GM12878 (cell line): ENCODE measurements around the gene TASL.

Experiments used
- CHD2 ChIP-seq: IDR thresholded peaks from 2 replicates; pipeline ENCODE4 v1.6.1; 2011; ENCODE audit warnings: low read depth, low read length, improper control_type of control experiment, borderline replicate concordance
- CTCF ChIP-seq, 3 experiments: IDR thresholded peaks in 2 of 3; conservative IDR thresholded peaks in 1 of 3; 2 replicates each; pipeline ENCODE4 v1.5.1; 2011; ENCODE audit warnings: low read depth in 3 of 3, low read length in 3 of 3, mild to moderate bottlenecking in 3 of 3, control low read depth in 2 of 3, moderate library complexity in 2 of 3, inconsistent platforms in 1 of 3, mixed read lengths in 1 of 3; ENCODE audit not compliant: control insufficient read depth in 2 of 3, insufficient read depth in 1 of 3; ENCODE audit errors: extremely low read depth in 1 of 3
- EZH2 ChIP-seq: IDR thresholded peaks from 2 replicates; pipeline ENCODE4 v1.6.1; 2012; ENCODE audit warnings: low read depth, mild to moderate bottlenecking, control low read depth, inconsistent platforms, low read length, borderline replicate concordance; ENCODE audit not compliant: control insufficient read depth
- POLR2A ChIP-seq: IDR thresholded peaks from 2 replicates; pipeline ENCODE4 v1.6.1; 2011; ENCODE audit warnings: low read depth, mild to moderate bottlenecking, low read length
- REST ChIP-seq: IDR thresholded peaks from 2 replicates; pipeline ENCODE4 v1.6.1; 2012; ENCODE audit warnings: mild to moderate bottlenecking, low read depth, low read length
- SPI1 ChIP-seq: IDR thresholded peaks from 2 replicates; pipeline ENCODE4 v1.6.1; 2011; ENCODE audit warnings: low read depth, mild to moderate bottlenecking, low read length, moderate library complexity, borderline replicate concordance; ENCODE audit not compliant: insufficient read depth
- TARDBP ChIP-seq: IDR thresholded peaks from 2 replicates; pipeline ENCODE4 v1.6.1; 2016; ENCODE audit warnings: borderline replicate concordance
- TCF12 ChIP-seq: IDR thresholded peaks from 2 replicates; pipeline ENCODE4 v1.6.1; 2011; ENCODE audit warnings: low read depth, mild to moderate bottlenecking, low read length
- ZNF274 ChIP-seq: IDR thresholded peaks from one replicate; pipeline ENCODE4 v1.8.0; 2011; ENCODE audit not compliant: insufficient read length, insufficient read depth

- no peak for TF ChIP-seq EZH2
- no peak for TF ChIP-seq ZNF274
- no peak for TF ChIP-seq POLR2A
- no peak for TF ChIP-seq TARDBP
- TF ChIP-seq CTCF (IDR thresholded peaks at IDR 0.05 in 2 of 3, conservative IDR thresholded peaks at IDR 0.05 in 1 of 3; ENCODE audit: control insufficient read depth in 2 of 3, extremely low read depth in 1 of 3, insufficient read depth in 1 of 3, low read depth in 3 of 3, low read length in 3 of 3): no peak
- TF ChIP-seq SPI1: no peak
- TF ChIP-seq REST: no peak
- TF ChIP-seq TCF12: no peak
- TF ChIP-seq CHD2: no peak
These were observed 16.4 kb downstream of the TASL start for GRCh38 chrX:30561191-30561590.
